ENCODE data around the gene IL15RA.

GRCh38 chr10:6022660-6023059, 45.3 kb upstream of the IL15RA start:
- TF ChIP-seq CTCF (IDR thresholded peaks at IDR 0.05) (no peak), POLR2A (IDR thresholded peaks at IDR 0.05) (no peak), POLR2AphosphoS5 (IDR thresholded peaks at IDR 0.05; ENCODE audit: insufficient read depth in 1 of 2, low read depth in 1 of 2) (no peak)
